RWPE1 (cell line): ENCODE data around the gene KDELR1.

ENCODE experiments used
- CTCF ChIA-PET: fragments of 350-600 bp; sonication (Branson Sonifier 250); formaldehyde crosslinking; extraction: SDS; loops from one replicate; lab custom pipeline; 2021; lab: Yijun Ruan, JAX
- POLR2A ChIA-PET: fragments of 400-600 bp; formaldehyde crosslinking; extraction: SDS; loops from one replicate; lab custom pipeline; 2020; ENCODE audit warnings: antibody characterized with exemption; ENCODE audit not compliant: low non-redundant PET; lab: Yijun Ruan, JAX
- DNase-seq: peaks from one replicate; pipeline ENCODE4 v3.0.0; 2012; ENCODE audit warnings: low spot score
- H3K27ac ChIP-seq: fragments of 450-650 bp; 2 replicates; pipeline ENCODE4 v1.5.1; 2017
- CTCF ChIP-seq: fragments of 450-650 bp; conservative IDR thresholded peaks from 2 replicates; pipeline ENCODE4 v1.5.1; 2017; ENCODE audit warnings: low read depth, mild to moderate bottlenecking

KDELR1 gene

GRCh38 chr19:48342414-48342738 is 49.0 kb downstream of the KDELR1 start:
- ChIA-PET CTCF (no interaction called here), POLR2A (no interaction called here)
- DNase-seq, result no peak
- H3K27ac ChIP-seq, result peak overlapping the region; percentile 39
- no peak for TF ChIP-seq CTCF

- no peak for DNase-seq
- TF ChIP-seq CTCF, result no peak
- ChIA-PET CTCF (interaction anchor here (0.5 kb wide), 1 partner anchor 12 kb away, joined by 3 read pairs; no protein-coding TSS in a partner anchor), POLR2A (interaction anchor here (0.5 to 0.9 kb wide), 2 partner anchors 20 to 86 kb away, joined by 3 to 4 read pairs; a partner anchor contains a TSS)
- peak overlapping the region; percentile 75 for H3K27ac ChIP-seq
Observed at GRCh38 chr19:48341515-48342413, 49.6 kb downstream of the KDELR1 start.

- no peak for TF ChIP-seq CTCF
- peak overlapping the region; percentile 75 for H3K27ac ChIP-seq
- DNase-seq, result peak; percentile 86
- ChIA-PET POLR2A (interaction anchor here (0.5 to 0.9 kb wide), 3 partner anchors 19 to 87 kb away, joined by 3 to 8 read pairs (median 4); partner anchors contain the start of genes SYNGR4 and TMEM143), CTCF (interaction anchor here (0.5 kb wide), 1 partner anchor 13 kb away, joined by 3 read pairs; no protein-coding TSS in a partner anchor)
Observed at GRCh38 chr19:48340995-48341394, 50.4 kb downstream of the KDELR1 start.

- CTCF ChIA-PET, result no interaction called here
- POLR2A ChIA-PET, result interaction anchor here (1.0 kb wide), 1 partner anchor 25 kb away, joined by 3 read pairs; the partner anchor contains the start of genes SYNGR4 and TMEM143
- TF ChIP-seq CTCF, result no peak
- no peak for DNase-seq
- peak overlapping the region; percentile 11; the same call in 1 of the 2 replicates for H3K27ac ChIP-seq
Observed at GRCh38 chr19:48338802-48339503, 52.4 kb downstream of the KDELR1 start.

GRCh38 chr19:48338253-48338755 is 53.0 kb downstream of the KDELR1 start:
- ChIA-PET CTCF (interaction anchor here (0.7 kb wide), 1 partner anchor 31 kb away, joined by 3 read pairs; no protein-coding TSS in a partner anchor), POLR2A (no interaction called here)
- no peak for TF ChIP-seq CTCF
- no peak for DNase-seq
- H3K27ac ChIP-seq, result peak overlapping the region; percentile 11; the same call in 1 of the 2 replicates
